Stimulated activated CD4-positive, alpha-beta T cell treated with anti-CD3 and anti-CD28 coated beads, Interleukin-1b, Interleukin-23, amount 100 ng/mL, for 48 hours (primary cell): Measurements from ENCODE around the gene MEP1B.
"Not testable (repeated sequence)": the region's sequence is repeated elsewhere in the genome, so short reads cannot be mapped to it uniquely, and the experiment has no call there.

Experiments used
- DNase-seq: peaks from one replicate; pipeline ENCODE4 v3.0.0-alpha.2; 2020

MEP1B gene

GRCh38 chr18:32209685-32210445, 20.0 kb downstream of the MEP1B start:
- no peak for DNase-seq

GRCh38 chr18:32213693-32214092, 23.9 kb downstream of the MEP1B start:
- DNase-seq, result no peak

GRCh38 chr18:32216390-32216789, 26.6 kb downstream of the MEP1B start:
- no peak for DNase-seq

- DNase-seq, result no peak
Measured at GRCh38 chr18:32219431-32220018, 29.7 kb downstream of the MEP1B start.

GRCh38 chr18:32233348-32233747, 43.5 kb downstream of the MEP1B start:
- DNase-seq, result not testable (repeated sequence)

GRCh38 chr18:32237049-32237448, 47.2 kb downstream of the MEP1B start:
- no peak for DNase-seq

- no peak for DNase-seq
Measured at GRCh38 chr18:32238635-32239268, 48.9 kb downstream of the MEP1B start.

GRCh38 chr18:32242395-32242794, 52.6 kb downstream of the MEP1B start:
- DNase-seq, result no peak

- no peak for DNase-seq
Measured at GRCh38 chr18:32243358-32243757, 53.5 kb downstream of the MEP1B start.

GRCh38 chr18:32244881-32245280, 55.0 kb downstream of the MEP1B start:
- DNase-seq, result no peak

GRCh38 chr18:32249147-32249929, 59.5 kb downstream of the MEP1B start:
- no peak for DNase-seq

- no peak for DNase-seq
Measured at GRCh38 chr18:32251466-32251865, 61.6 kb downstream of the MEP1B start.

- no peak for DNase-seq
Measured at GRCh38 chr18:32252141-32252860, 62.5 kb downstream of the MEP1B start.

- no peak for DNase-seq
Measured at GRCh38 chr18:32255570-32255969, 65.7 kb downstream of the MEP1B start.

- DNase-seq, result no peak
Measured at GRCh38 chr18:32257084-32257785, 67.4 kb downstream of the MEP1B start.

- no peak for DNase-seq
Measured at GRCh38 chr18:32258148-32258547, 68.3 kb downstream of the MEP1B start.

GRCh38 chr18:32258558-32259204, 68.8 kb downstream of the MEP1B start:
- DNase-seq, result no peak

GRCh38 chr18:32259553-32259952, 69.7 kb downstream of the MEP1B start:
- DNase-seq, result no peak

- DNase-seq, result no peak
Measured at GRCh38 chr18:32261003-32261402, 71.2 kb downstream of the MEP1B start.

GRCh38 chr18:32262092-32262491, 72.3 kb downstream of the MEP1B start:
- no peak for DNase-seq

- no peak for DNase-seq
Measured at GRCh38 chr18:32264401-32264800, 74.6 kb downstream of the MEP1B start.

GRCh38 chr18:32267463-32267862, 77.6 kb downstream of the MEP1B start:
- no peak for DNase-seq
